Loucy (cell line): Measurements from ENCODE around the gene SH3GLB1.

Experiments used
- CTCF ChIP-seq: fragments of 200-600 bp; sonication (generic); conservative IDR thresholded peaks from 2 replicates; pipeline ENCODE4 v1.5.1; 2014; ENCODE audit warnings: mild to moderate bottlenecking, antibody characterized with exemption, low read length
- EZH2phosphoT487 ChIP-seq: fragments of 200-600 bp; IDR thresholded peaks from 2 replicates; pipeline ENCODE4 v1.6.1; 2018; ENCODE audit warnings: antibody characterized with exemption, mild to moderate bottlenecking, moderate library complexity, borderline replicate concordance

DNA sequence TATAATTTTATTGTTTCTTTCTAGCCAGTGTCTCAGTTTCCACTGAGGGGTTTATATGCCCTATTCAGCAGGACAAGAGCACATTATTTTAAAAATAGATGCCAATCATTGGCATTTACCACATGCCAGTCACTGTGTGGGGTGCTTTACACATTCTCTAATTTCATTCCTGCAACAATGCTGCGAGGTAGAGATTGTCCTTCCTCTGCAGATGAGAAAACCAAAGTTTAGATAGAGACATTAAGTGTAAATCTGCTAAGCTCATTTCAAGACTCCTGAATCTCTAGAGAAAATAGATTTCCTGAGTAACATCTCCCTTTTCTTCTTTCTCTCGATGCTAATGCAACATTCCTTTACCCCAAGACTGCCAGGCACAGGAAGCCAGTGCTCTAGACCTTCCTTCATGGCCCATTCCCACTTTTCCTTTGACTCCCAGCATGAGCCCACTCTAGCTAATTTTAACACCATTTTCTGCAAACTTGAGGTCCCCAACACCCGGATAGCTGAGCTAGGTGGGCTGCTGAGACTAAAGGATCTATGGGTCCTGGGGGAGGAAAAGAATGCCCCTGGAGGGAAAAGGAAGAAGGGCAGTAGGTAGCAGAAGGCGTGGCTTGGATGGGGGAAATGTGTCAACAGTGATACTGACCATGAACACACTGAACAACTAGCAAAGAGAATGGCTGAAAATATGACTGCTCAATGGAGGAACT, 50.0 kb downstream of the SH3GLB1 start:
- no peak for TF ChIP-seq CTCF
- TF ChIP-seq EZH2phosphoT487, result no peak
